DND-41 (cell line): ENCODE measurements around the gene GAGE10.

Experiments
- ATAC-seq: fragments of 200-7000 bp; cut with Tn5 transposase; 3 replicates; pipeline ENCODE4 v1.9.1; 2021; ENCODE audit warnings: low read depth; ENCODE audit not compliant: insufficient read depth
- DNase-seq: peaks from one replicate; pipeline ENCODE4 v3.0.0-alpha.2; 2020
- H2AFZ ChIP-seq: 2 replicates; pipeline ENCODE4 v1.6.0; 2012; ENCODE audit warnings: low read depth, low read length
- H3K27ac ChIP-seq: 2 replicates; pipeline ENCODE4 v1.5.1; 2012; ENCODE audit warnings: low read length, inconsistent platforms
- H3K27me3 ChIP-seq: fragments of 200-600 bp; sonication (generic); 2 replicates; pipeline ENCODE4 v1.6.0; 2012; ENCODE audit warnings: low read length, mild to moderate bottlenecking, inconsistent platforms; ENCODE audit not compliant: insufficient read depth, poor library complexity
- H3K36me3 ChIP-seq: 2 replicates; pipeline ENCODE4 v1.5.1; 2012; ENCODE audit warnings: low read length, inconsistent platforms; ENCODE audit not compliant: insufficient read depth
- H3K4me1 ChIP-seq: 2 replicates; pipeline ENCODE4 v1.5.1; 2012; ENCODE audit warnings: mild to moderate bottlenecking, low read length; ENCODE audit not compliant: insufficient read depth
- H3K4me2 ChIP-seq: 2 replicates; pipeline ENCODE4 v1.6.0; 2012; ENCODE audit warnings: mild to moderate bottlenecking, moderate library complexity, low read length, inconsistent platforms; ENCODE audit not compliant: insufficient read depth
- H3K4me3 ChIP-seq, 2 experiments: fragments of 200-600 bp in 1 of 2; shearing (Covaris generic) in 1 of 2; 2 replicates each; pipeline ENCODE4 v1.5.1; 2012 to 2016; ENCODE audit warnings: inconsistent platforms in 2 of 2, low read length in 2 of 2, mild to moderate bottlenecking in 2 of 2, low read depth in 1 of 2, moderate library complexity in 1 of 2
- H3K79me2 ChIP-seq: 2 replicates; pipeline ENCODE4 v1.6.0; 2012; ENCODE audit warnings: low read length, inconsistent platforms; ENCODE audit not compliant: insufficient read depth
- H3K9ac ChIP-seq: 2 replicates; pipeline ENCODE4 v1.6.0; 2012; ENCODE audit warnings: low read depth, mild to moderate bottlenecking, inconsistent platforms, low read length, moderate library complexity
- H3K9me3 ChIP-seq: 2 replicates; pipeline ENCODE4 v1.5.1; 2012; ENCODE audit warnings: low read length, moderate library complexity, mild to moderate bottlenecking, inconsistent platforms; ENCODE audit not compliant: insufficient read depth, severe bottlenecking
- H4K20me1 ChIP-seq: 2 replicates; pipeline ENCODE4 v1.6.0; 2012; ENCODE audit warnings: low read length; ENCODE audit not compliant: insufficient read depth
- EZH2 ChIP-seq: IDR thresholded peaks from 3 replicates; pipeline ENCODE4 v1.6.1; 2012; ENCODE audit warnings: borderline replicate concordance, low read depth, mild to moderate bottlenecking, moderate library complexity, low read length, inconsistent platforms; ENCODE audit not compliant: severe bottlenecking
- TF ChIP-seq, protein P1 (sequence below): IDR thresholded peaks from 2 replicates; pipeline ENCODE4 v1.5.1; 2012; ENCODE audit warnings: borderline replicate concordance, low read length, moderate library complexity, mild to moderate bottlenecking; ENCODE audit not compliant: poor library complexity, severe bottlenecking; ENCODE audit errors: extremely low read depth

The GAGE10 gene

DNA sequence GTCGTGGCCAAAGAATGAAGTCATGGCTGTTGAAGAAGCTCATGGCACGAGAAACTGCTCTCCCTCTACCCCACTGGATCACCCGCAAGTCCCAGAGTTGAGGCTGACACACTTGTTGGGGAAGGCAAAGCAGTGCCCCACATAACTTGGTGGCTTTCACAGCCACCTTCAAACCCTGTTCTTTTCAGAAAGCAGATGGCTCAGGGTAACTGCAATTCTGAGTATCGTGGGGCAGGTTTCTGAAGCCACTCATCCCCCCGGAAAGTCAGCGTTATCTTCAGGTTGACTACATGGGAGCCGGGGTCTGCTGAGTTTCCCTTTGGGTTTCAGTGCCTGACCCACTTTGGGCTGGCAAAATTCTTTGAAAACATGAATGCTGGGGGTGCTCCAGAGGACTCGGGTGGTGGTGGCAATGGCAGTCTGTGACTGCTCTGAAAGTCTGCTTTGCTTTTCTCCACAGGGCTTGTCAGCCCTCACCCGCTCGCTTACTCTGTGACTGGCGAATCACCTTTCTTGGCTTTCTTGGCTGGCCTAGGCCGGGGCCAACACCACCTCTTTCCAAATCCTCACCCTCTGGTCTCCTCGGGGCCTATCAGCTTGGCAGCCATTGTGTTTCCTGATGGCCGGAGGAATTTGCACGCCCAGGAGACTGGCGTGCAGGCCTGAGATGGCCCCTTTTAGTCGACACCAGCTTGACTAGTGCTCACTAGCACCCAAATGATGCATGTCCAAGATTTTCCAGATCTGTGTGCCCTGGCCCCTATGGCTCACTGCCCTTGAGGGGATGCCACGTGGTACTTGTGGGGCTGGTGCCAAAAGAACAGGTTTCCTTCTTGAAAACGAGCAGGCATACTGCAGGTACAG lies 26.5 kb upstream of the GAGE10 start:
- TF ChIP-seq, protein P1, sequence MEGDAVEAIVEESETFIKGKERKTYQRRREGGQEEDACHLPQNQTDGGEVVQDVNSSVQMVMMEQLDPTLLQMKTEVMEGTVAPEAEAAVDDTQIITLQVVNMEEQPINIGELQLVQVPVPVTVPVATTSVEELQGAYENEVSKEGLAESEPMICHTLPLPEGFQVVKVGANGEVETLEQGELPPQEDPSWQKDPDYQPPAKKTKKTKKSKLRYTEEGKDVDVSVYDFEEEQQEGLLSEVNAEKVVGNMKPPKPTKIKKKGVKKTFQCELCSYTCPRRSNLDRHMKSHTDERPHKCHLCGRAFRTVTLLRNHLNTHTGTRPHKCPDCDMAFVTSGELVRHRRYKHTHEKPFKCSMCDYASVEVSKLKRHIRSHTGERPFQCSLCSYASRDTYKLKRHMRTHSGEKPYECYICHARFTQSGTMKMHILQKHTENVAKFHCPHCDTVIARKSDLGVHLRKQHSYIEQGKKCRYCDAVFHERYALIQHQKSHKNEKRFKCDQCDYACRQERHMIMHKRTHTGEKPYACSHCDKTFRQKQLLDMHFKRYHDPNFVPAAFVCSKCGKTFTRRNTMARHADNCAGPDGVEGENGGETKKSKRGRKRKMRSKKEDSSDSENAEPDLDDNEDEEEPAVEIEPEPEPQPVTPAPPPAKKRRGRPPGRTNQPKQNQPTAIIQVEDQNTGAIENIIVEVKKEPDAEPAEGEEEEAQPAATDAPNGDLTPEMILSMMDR: no peak
- TF ChIP-seq EZH2: no peak
- Histone ChIP-seq H3K27ac (no peak overlapping the region), H3K79me2 (peaks cover 11% of the 10 kb centered on the region), H4K20me1 (peaks cover 10% of the 10 kb centered on the region; the same call in 1 of the 2 replicates), H3K4me1 (peaks cover 12% of the 10 kb centered on the region), H2AFZ (no peak overlapping the region), H3K4me2 (no peak overlapping the region), H3K36me3 (no peaks in the 10 kb centered on the region; the same call in 1 of the 2 replicates), H3K9ac (no peak overlapping the region), H3K9me3 (no peaks in the 10 kb centered on the region), H3K4me3 (no peak overlapping the region), H3K27me3 (no peaks in the 10 kb centered on the region)
- no peak for DNase-seq
- ATAC-seq: no peak

DNA sequence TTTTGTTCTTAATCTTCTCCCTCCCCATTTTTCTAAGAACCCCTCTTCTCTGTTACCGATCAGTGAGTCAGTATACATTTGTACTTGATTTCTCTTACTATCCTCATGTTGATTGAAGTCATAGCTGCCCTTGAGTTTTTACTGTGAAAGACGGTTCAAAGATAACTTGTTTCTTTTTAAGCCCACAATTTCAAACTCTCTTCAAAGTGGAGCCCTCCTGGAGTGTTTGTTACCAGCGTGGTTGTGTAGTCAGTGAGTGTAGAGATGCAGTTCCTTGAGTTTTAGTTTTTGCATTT lies 26.0 kb upstream of the GAGE10 start:
- no peaks in the 10 kb centered on the region for H3K27me3 ChIP-seq
- no peak for TF ChIP-seq EZH2
- TF ChIP-seq, protein P1: no peak
- no peaks in the 10 kb centered on the region for H3K9me3 ChIP-seq
- peaks cover 6% of the 10 kb centered on the region; the same call in 1 of the 2 replicates for H3K4me1 ChIP-seq
- H2AFZ ChIP-seq: no peak overlapping the region
- H3K9ac ChIP-seq: no peak overlapping the region
- DNase-seq: no peak
- no peak overlapping the region for H3K4me2 ChIP-seq
- H3K79me2 ChIP-seq: peaks cover 6% of the 10 kb centered on the region
- ATAC-seq: no peak
- peaks cover 10% of the 10 kb centered on the region; the same call in 1 of the 2 replicates for H4K20me1 ChIP-seq
- H3K36me3 ChIP-seq: no peaks in the 10 kb centered on the region; the same call in 1 of the 2 replicates
- no peak overlapping the region for H3K27ac ChIP-seq
- no peak overlapping the region for H3K4me3 ChIP-seq

DNA sequence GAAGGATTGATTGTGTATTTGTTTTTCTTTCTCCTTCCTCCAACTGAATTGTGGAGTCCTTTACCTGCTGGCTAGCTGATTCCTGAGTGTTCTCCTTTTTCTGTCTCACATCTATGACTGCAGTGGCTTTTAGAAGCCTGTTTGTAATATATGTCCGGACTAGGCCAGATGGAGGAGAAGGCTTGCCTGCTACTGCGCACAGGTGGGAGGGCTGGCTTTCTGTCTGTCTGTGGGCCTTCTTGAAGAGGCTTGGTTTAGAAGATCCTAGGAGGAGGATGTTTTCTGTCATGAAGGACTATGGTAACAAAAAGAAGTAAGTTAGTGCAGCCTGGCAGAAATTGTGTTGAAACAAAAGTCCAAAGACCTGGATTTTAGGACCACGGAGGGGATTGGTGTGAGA lies 25.4 kb upstream of the GAGE10 start:
- DNase-seq (no peak), ATAC-seq (no peak)
- 0 out of 2 replicates have a peak, but pooled peaks cover 2% of the 10 kb centered on the region for H3K4me1 ChIP-seq
- no peak overlapping the region for H3K9ac ChIP-seq
- H4K20me1 ChIP-seq: peaks cover 10% of the 10 kb centered on the region; the same call in 1 of the 2 replicates
- H2AFZ ChIP-seq: no peak overlapping the region
- peaks cover 3% of the 10 kb centered on the region for H3K79me2 ChIP-seq
- H3K27me3 ChIP-seq: no peaks in the 10 kb centered on the region
- no peak overlapping the region for H3K27ac ChIP-seq
- TF ChIP-seq EZH2: no peak
- TF ChIP-seq, protein P1: no peak
- no peaks in the 10 kb centered on the region for H3K9me3 ChIP-seq
- H3K36me3 ChIP-seq: no peaks in the 10 kb centered on the region
- no peak overlapping the region for H3K4me2 ChIP-seq
- no peak overlapping the region for H3K4me3 ChIP-seq
